Measurements from ENCODE around the gene NRG3. TPM values are rescaled to one million over a fixed set of nuclear protein-coding genes. Genes with fewer than 3 reads are reported as not detected.

The NRG3 gene
- total and polyA plus RNA-seq, 2 of the 8 experiments (the other 6 are each of a cell fraction or from before 2014, with no cell fraction given), result 4.2 to 5.0 TPM

DNA sequence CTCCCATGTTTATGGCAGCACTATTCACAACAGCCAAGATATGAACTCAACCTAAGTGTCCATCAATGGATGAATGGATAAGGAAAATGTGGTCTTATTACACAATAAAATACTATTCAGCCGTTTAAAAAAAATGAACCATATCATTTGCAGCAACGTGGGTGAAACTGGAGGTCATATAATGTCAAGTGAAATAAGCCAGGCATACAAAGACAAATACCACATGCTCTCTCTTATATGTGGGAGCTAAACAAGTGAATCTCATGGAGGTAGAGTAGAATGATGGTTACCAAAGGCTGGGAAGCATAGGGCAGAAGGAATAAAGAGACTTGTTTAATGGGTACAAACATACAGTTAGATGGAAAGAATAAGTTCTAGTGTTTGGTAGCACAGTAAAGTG is 699.1 kb downstream of the NRG3 start:
- ChIA-PET CTCF (ENCODE audit: partially characterized antibody) (no interaction called here), POLR2A (ENCODE audit: partially characterized antibody) (no interaction called here)
- Histone ChIP-seq H3K79me1 (ENCODE audit: low read depth, low read length) (no peaks in the 10 kb centered on the region), H4K91ac (replicated peaks; ENCODE audit: insufficient read length, low read length) (no peak overlapping the region), H3K9me3 (ENCODE audit: insufficient read depth in 2 of 2, low read depth in 1 of 2, low read length in 1 of 2) (no peaks in the 10 kb centered on the region), H4K5ac (ENCODE audit: insufficient read length, low read depth, low read length) (no peak overlapping the region), H3K23me2 (ENCODE audit: low read depth, low read length) (no peaks in the 10 kb centered on the region), H3K27ac (ENCODE audit: low read depth, low read length) (no peak overlapping the region), H2BK20ac (ENCODE audit: low read length) (no peak overlapping the region), H3K14ac (ENCODE audit: insufficient read length) (no peak overlapping the region), H3K79me2 (ENCODE audit: control insufficient read depth in 1 of 2, insufficient read depth in 2 of 2, low read length in 2 of 2) (no peaks in the 10 kb centered on the region), H3K4me1 (replicated peaks in 1 of 4; ENCODE audit: control insufficient read depth in 3 of 4, insufficient read depth in 4 of 4, low read length in 3 of 4) (peaks cover 0 to 3% (median 0%) of the 10 kb centered on the region in 4 experiments; a peak in 2 of 7 replicates), H3K18ac (ENCODE audit: extremely low read depth, low read length) (no peak overlapping the region), H3K4me3 (ENCODE audit: extremely low read depth in 1 of 4, insufficient read depth in 2 of 4, low read depth in 3 of 4, low read length in 4 of 4) (no peak overlapping the region), H3K56ac (replicated peaks; ENCODE audit: insufficient read length, low read depth, low read length) (no peak overlapping the region), H2BK120ac (replicated peaks; ENCODE audit: low read depth, low read length) (no peak overlapping the region), H4K8ac (ENCODE audit: extremely low read depth, insufficient read depth, low read length) (no peak overlapping the region), H3K4ac (replicated peaks; ENCODE audit: insufficient read length, low read depth, low read length) (no peak overlapping the region), H3K36me3 (ENCODE audit: control insufficient read depth in 2 of 4, insufficient read depth in 4 of 4, low read length in 3 of 4) (no peaks in the 10 kb centered on the region), H2BK12ac (ENCODE audit: low read depth, low read length) (no peak overlapping the region), H2BK15ac (ENCODE audit: low read length) (no peak overlapping the region), H2AFZ (ENCODE audit: low read length) (no peak overlapping the region), H2BK5ac (ENCODE audit: low read depth, low read length) (no peak overlapping the region), H3K27me3 (replicated peaks in 1 of 4; ENCODE audit: control insufficient read depth in 3 of 4, extremely low read depth in 1 of 4, insufficient read depth in 3 of 4, low read length in 3 of 4) (no peaks in the 10 kb centered on the region), H3K23ac (ENCODE audit: insufficient read length) (no peak overlapping the region), H4K20me1 (replicated peaks in 1 of 2; ENCODE audit: control insufficient read depth in 1 of 2, insufficient read depth in 2 of 2, low read length in 2 of 2) (no peaks in the 10 kb centered on the region), H3K9ac (replicated peaks in 1 of 4; ENCODE audit: extremely low read depth in 1 of 4, low read depth in 3 of 4, low read length in 3 of 4) (no peak overlapping the region), H2AK5ac (ENCODE audit: low read depth, low read length) (no peak overlapping the region), H3K4me2 (ENCODE audit: insufficient read depth in 1 of 2, low read depth in 2 of 2, low read length in 2 of 2) (no peak overlapping the region)
- WGBS, 2 experiments (ENCODE audit: extremely low coverage in 1 of 2, insufficient coverage in 1 of 2, insufficient read length in 1 of 2, insufficient replicate concordance in 2 of 2, low coverage in 1 of 2, low lambda C conversion rate in 2 of 2, missing lambda C conversion rate in 1 of 2), result 86% methylated on average over 2 of the region's 2 CpGs; no CpG with 5 or more reads in 1 of the 2 experiments
- FAIRE-seq, result no peak
- no peak for DNase-seq (ENCODE audit: low read depth in 1 of 2, low spot score in 2 of 2)
- TF ChIP-seq SRF (IDR thresholded peaks at IDR 0.05; ENCODE audit: low read depth, low read length), result no peak
- no peak for TF ChIP-seq CREB1 (IDR thresholded peaks at IDR 0.05)
- no peak for TF ChIP-seq HDAC6 (IDR thresholded peaks at IDR 0.05; ENCODE audit: low read depth, low read length)
- no peak for TF ChIP-seq ATF2 (IDR thresholded peaks at IDR 0.05; ENCODE audit: low read length)
- no peak for TF ChIP-seq SIN3A (conservative IDR thresholded peaks at IDR 0.05 in 1 of 2, IDR thresholded peaks at IDR 0.05 in 1 of 2; ENCODE audit: low read depth in 1 of 2, low read length in 2 of 2)
- no peak for TF ChIP-seq GTF2F1 (IDR thresholded peaks at IDR 0.05; ENCODE audit: borderline replicate concordance, low read depth, low read length)
